Measurements from ENCODE around the gene EMC7. TPM values are rescaled to one million over a fixed set of nuclear protein-coding genes. Genes with fewer than 3 reads are reported as not detected.
"Not testable (repeated sequence)": the region's sequence is repeated elsewhere in the genome, so short reads cannot be mapped to it uniquely, and the experiment has no call there.

EMC7 gene
- total and polyA plus RNA-seq, 2 experiments from 2014 or later, result 18.3 to 55.1 TPM

GRCh38 chr15:34054081-34054707 is 47.5 kb downstream of the EMC7 start:
- 0 out of 2 replicates have a peak, but pooled peaks cover 3% of the 10 kb centered on the region for H3K9me2 ChIP-seq (ENCODE audit: insufficient read depth)
- no peaks in the 10 kb centered on the region for H3K4me1 ChIP-seq (ENCODE audit: insufficient read depth)
- Mint-ChIP-seq H3K4me1 (no peaks in the 10 kb centered on the region), H3K4me3 (no peak overlapping the region), H3K36me3 (ENCODE audit: low read depth) (peaks cover 5% of the 10 kb centered on the region; the same call in 2 of the 3 replicates), H3K27me3 (ENCODE audit: insufficient read depth, low read depth, poor library complexity) (peaks cover 2% of the 10 kb centered on the region), H3K9me3 (peaks cover 23% of the 10 kb centered on the region), H3K27ac (no peak overlapping the region)
- H3F3A ChIP-seq (replicated peaks; ENCODE audit: low read depth), result no peaks in the 10 kb centered on the region
- H3K27me3 ChIP-seq (ENCODE audit: insufficient read depth), result no peaks in the 10 kb centered on the region
- H3K36me3 ChIP-seq (ENCODE audit: insufficient read depth), result no peaks in the 10 kb centered on the region
- H3K79me2 ChIP-seq (replicated peaks; ENCODE audit: insufficient read depth), result no peaks in the 10 kb centered on the region
- ATAC-seq, result no peak
- H2AFZ ChIP-seq, result no peak overlapping the region
- no peak overlapping the region for H3K4me2 ChIP-seq
- TF ChIP-seq ZNF114 (CRISPR knock-in tag; IDR thresholded peaks at IDR 0.05) (no peak), EZH2phosphoT487 (IDR thresholded peaks at IDR 0.05; ENCODE audit: unreplicated experiment) (no peak), EZH2 (IDR thresholded peaks at IDR 0.05; ENCODE audit: low read depth, unreplicated experiment) (no peak), NANOG (IDR thresholded peaks at IDR 0.05; ENCODE audit: borderline replicate concordance) (no peak), CREB1 (CRISPR knock-in tag; IDR thresholded peaks at IDR 0.05; ENCODE audit: low read depth) (no peak), POLR2AphosphoS5 (IDR thresholded peaks at IDR 0.05; ENCODE audit: low read depth) (no peak), ZNF331 (CRISPR knock-in tag; IDR thresholded peaks at IDR 0.05; ENCODE audit: low read depth) (no peak), JUNB (IDR thresholded peaks at IDR 0.05; ENCODE audit: unreplicated experiment) (no peak), ETS1 (IDR thresholded peaks at IDR 0.05) (no peak), STAT1 (IDR thresholded peaks at IDR 0.05; ENCODE audit: unreplicated experiment) (no peak)
- TF ChIP-seq, protein P1, sequence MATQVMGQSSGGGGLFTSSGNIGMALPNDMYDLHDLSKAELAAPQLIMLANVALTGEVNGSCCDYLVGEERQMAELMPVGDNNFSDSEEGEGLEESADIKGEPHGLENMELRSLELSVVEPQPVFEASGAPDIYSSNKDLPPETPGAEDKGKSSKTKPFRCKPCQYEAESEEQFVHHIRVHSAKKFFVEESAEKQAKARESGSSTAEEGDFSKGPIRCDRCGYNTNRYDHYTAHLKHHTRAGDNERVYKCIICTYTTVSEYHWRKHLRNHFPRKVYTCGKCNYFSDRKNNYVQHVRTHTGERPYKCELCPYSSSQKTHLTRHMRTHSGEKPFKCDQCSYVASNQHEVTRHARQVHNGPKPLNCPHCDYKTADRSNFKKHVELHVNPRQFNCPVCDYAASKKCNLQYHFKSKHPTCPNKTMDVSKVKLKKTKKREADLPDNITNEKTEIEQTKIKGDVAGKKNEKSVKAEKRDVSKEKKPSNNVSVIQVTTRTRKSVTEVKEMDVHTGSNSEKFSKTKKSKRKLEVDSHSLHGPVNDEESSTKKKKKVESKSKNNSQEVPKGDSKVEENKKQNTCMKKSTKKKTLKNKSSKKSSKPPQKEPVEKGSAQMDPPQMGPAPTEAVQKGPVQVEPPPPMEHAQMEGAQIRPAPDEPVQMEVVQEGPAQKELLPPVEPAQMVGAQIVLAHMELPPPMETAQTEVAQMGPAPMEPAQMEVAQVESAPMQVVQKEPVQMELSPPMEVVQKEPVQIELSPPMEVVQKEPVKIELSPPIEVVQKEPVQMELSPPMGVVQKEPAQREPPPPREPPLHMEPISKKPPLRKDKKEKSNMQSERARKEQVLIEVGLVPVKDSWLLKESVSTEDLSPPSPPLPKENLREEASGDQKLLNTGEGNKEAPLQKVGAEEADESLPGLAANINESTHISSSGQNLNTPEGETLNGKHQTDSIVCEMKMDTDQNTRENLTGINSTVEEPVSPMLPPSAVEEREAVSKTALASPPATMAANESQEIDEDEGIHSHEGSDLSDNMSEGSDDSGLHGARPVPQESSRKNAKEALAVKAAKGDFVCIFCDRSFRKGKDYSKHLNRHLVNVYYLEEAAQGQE (IDR thresholded peaks at IDR 0.05; ENCODE audit: unreplicated experiment), result no peak
- TF ChIP-seq, protein P2, sequence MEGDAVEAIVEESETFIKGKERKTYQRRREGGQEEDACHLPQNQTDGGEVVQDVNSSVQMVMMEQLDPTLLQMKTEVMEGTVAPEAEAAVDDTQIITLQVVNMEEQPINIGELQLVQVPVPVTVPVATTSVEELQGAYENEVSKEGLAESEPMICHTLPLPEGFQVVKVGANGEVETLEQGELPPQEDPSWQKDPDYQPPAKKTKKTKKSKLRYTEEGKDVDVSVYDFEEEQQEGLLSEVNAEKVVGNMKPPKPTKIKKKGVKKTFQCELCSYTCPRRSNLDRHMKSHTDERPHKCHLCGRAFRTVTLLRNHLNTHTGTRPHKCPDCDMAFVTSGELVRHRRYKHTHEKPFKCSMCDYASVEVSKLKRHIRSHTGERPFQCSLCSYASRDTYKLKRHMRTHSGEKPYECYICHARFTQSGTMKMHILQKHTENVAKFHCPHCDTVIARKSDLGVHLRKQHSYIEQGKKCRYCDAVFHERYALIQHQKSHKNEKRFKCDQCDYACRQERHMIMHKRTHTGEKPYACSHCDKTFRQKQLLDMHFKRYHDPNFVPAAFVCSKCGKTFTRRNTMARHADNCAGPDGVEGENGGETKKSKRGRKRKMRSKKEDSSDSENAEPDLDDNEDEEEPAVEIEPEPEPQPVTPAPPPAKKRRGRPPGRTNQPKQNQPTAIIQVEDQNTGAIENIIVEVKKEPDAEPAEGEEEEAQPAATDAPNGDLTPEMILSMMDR (conservative IDR thresholded peaks at IDR 0.05; ENCODE audit: low read depth in 2 of 2), result no peak
- H4K20me1 ChIP-seq (replicated peaks; ENCODE audit: insufficient read depth), result no peaks in the 10 kb centered on the region
- H3K27ac ChIP-seq (ENCODE audit: low read depth), result no peak overlapping the region
- no peak overlapping the region for H3K4me3 ChIP-seq
- no peak for DNase-seq (ENCODE audit: low spot score)

DNA sequence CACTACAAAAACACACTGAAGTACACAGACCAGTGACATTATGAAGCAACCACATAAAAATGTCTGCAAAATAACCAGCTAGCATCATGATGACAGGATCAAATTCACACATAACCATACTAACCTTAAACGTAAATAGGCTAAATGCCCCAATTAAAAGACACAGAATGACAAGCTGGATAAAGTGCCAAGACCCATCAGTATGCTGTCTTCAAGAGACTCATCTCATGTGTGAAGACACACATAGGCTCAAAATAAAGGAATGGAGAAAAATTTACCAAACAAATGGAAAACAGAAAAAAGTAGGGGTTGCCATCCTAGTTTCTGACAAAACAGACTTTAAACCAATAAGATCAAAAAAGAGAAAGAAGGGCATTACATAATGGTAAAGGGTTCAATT is 51.3 kb downstream of the EMC7 start:
- H3K79me2 ChIP-seq (replicated peaks; ENCODE audit: insufficient read depth); H3K36me3 Mint-ChIP-seq (ENCODE audit: low read depth); H3K4me3 Mint-ChIP-seq; H3K4me1 ChIP-seq (ENCODE audit: insufficient read depth); H4K20me1 ChIP-seq (replicated peaks; ENCODE audit: insufficient read depth); H3K27me3 Mint-ChIP-seq (ENCODE audit: insufficient read depth, low read depth, poor library complexity); H3K27ac ChIP-seq (ENCODE audit: low read depth); ATAC-seq; H3K27me3 ChIP-seq (ENCODE audit: insufficient read depth); H3K4me2 ChIP-seq; H3K27ac Mint-ChIP-seq; H2AFZ ChIP-seq; H3K4me1 Mint-ChIP-seq; H3K4me3 ChIP-seq; H3K36me3 ChIP-seq (ENCODE audit: insufficient read depth); H3K9me2 ChIP-seq (ENCODE audit: insufficient read depth); H3F3A ChIP-seq (replicated peaks; ENCODE audit: low read depth); DNase-seq (ENCODE audit: low spot score): not testable (repeated sequence)
- H3K9me3 Mint-ChIP-seq, result peaks cover 28% of the 10 kb centered on the region
